Stimulated activated CD4-positive, alpha-beta T cell treated with anti-CD3 and anti-CD28 coated beads, Interleukin-12 subunit alpha, Interleukin-12 subunit beta, amount 100 ng/mL, for 48 hours (primary cell): ENCODE data around the gene PHF24.

ENCODE experiments used
- DNase-seq, 3 donors: peaks; one replicate each; pipeline ENCODE4 v3.0.0-alpha.2; 2020; ENCODE audit warnings: low read depth in 2 of 3, low spot score in 1 of 3

Gene PHF24

DNA sequence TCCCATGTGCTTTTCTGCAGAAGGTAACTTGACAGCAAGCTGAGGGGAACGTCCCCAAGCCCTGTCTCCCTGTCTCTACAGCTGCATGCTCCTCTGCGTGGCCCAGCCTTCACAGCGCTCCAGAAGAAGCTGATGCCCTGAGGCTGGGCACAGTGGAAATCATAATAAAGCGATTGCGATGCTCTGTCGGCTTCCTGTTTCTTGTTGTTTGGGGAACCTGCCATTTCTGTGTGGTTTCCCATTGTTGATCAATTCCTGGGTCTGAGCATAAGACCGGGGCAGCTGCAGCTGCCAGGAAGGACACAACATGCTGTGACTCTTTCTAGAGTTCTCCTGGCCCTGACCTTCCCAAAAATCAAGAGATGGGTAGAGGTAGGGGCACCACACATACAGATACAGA, 24.3 kb downstream of the PHF24 start:
- no peak for DNase-seq

DNA sequence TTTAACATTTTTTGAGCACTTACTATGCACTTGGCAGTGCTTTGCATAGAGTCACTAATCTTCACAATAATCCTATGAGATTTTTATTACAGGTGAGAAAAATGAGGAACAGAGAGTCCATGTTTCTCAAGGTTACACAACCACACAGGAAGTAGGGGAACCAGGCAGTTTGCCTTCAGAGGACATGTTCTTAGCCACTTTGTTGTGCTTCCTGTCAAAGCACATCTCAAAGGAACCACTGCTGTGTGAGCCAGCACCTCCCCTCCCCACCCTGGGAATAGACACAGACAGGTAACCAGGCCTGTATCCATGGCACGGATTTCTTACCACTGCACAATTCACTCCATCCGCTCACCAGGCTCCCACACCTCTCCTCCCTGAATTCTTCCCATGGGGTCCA, 25.1 kb downstream of the PHF24 start:
- DNase-seq = no peak

DNA sequence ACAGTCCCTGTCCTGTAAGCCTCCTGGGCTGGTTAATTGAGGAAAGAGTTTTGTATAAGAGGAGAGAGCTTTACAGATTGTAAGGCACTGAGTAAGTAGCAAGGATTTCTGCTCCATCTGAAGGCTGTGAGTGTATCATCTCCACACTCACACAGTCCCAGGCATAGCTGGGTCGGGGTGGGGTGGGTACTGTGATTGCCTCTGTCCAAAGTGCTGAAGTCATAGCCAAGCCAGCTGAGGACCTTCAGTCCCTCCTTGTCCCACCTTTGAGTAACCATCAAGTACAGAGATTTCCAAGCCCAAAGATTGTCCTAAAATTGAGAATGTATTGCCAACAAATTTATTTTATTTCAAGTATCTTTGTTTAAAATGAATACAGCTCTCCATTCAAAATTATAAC, 26.0 kb downstream of the PHF24 start:
- DNase-seq = no peak

DNA sequence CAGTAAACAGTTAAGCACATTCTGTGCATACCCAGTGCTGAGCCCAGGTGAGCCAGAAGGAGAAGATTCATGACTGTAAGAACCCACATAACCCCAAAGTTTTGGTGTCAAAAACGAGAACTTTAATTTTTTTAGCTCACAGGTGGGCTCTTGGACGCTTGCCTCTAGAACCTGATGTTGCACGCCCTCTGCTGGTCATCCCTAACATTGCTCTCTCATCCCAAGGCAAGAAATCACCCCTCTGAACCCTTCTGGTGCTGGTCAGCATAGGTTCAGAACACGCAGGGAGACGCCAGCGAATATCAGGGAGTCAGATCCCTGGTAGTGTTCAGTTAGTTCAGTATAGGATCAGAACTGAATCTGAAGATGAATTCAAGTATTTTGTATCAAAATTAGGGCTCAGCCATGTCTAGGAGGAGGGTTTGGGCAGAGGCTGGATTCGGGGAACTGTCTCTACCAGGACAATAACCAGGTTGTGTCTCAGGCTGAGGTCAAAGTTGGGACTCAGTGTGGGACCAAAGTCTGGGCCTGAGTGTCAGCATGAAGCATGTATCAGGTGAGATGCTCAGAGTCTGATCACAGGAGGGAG, 27.3 kb downstream of the PHF24 start:
- DNase-seq = peak; percentile 37 to 64 (median 51)

DNA sequence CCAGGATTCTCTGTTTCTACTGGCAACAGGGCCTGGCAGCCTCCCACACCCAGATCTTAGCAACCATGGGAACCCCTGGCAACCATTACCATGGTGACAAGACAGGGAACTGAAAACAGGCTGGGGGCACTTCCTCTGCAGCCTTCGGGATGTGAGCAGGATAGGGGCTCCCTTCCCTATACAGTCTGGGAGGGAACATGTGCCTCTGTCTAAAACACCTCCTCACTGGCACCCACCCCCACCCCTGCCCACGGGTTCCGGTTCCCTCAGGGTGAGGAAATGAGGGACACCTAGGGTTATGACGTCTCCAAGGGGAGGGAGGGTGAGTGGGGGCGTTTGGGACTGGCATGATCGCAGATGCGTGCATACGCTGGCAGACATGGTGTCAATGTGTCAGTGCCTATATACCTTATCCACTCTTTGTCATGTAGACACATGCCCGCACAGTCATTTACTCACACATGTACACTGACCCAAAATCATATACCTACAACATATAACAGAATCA, 28.5 kb downstream of the PHF24 start:
- no peak for DNase-seq

DNA sequence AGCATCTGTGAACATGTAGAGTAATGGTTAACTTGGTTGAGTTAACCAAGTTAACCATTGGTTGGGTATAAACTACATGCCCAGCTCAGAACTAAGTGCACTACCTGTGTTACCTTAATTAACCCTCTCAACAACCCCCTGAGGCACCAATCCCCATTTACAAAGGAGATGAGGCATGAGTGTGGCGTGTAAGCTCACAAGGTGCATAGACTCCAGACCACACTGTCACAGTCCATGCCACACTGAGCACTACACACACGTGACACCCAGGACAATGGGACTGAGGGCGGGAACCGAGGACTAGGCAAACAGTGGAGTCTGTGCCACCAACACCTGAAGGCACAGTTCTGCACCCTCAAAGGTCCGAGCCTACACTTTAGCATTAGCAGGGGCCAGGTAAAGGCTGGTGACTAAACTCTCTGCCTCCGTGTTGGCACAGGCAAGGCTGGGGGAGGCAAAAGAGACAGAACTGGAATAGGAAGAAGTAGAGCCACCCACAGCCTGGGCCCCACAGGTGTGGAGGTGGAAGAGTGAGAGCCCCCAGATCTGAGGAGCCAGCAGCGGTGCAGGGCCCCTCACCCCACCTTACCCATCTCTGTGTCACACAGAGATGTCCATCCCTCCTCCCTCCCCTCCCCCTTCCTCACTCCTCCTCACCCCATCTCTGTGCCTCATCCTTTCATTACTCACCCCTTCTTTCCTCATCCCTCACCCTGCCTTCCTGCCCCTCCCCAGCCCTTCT, 29.2 kb downstream of the PHF24 start:
- no peak for DNase-seq

DNA sequence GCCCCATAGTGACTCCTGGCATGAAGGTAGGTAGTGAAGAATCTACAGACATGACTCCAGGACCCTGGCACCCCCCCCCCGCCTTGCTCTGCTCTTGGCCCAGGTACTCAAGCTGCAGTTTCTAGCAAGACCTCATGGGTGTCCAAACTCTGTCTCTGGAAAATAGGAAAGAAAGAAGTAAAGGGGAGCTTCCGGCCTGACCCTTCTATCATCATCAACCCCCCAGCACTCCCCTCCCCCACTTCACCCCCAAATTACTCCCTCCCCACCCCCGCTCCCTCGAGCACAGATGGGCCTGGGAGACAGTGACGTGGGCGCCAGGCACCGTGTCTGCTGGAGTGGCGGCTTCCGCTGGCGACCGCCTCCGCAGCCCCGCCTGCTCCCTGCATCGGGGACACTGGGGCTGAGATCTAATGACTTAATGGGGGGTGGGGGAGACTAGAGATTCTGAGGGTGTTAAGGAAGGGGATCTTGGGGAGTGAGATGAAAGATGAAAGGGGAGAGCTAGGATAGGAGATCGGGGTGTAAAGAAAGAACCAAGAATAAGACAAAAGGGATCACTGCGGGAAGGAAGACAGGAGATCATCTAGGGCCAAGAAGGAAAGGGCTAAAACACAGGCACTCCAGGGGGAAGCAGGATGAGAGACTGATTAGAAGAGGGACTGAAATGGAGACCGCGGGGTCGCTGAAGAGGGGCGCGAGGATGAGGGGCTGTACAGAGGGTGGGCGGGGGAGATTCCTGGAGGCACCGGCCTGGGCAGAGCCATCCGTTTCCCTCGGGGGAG, 30.3 kb downstream of the PHF24 start:
- DNase-seq = peak in 2 of 3 donors; percentile 24 to 42

DNA sequence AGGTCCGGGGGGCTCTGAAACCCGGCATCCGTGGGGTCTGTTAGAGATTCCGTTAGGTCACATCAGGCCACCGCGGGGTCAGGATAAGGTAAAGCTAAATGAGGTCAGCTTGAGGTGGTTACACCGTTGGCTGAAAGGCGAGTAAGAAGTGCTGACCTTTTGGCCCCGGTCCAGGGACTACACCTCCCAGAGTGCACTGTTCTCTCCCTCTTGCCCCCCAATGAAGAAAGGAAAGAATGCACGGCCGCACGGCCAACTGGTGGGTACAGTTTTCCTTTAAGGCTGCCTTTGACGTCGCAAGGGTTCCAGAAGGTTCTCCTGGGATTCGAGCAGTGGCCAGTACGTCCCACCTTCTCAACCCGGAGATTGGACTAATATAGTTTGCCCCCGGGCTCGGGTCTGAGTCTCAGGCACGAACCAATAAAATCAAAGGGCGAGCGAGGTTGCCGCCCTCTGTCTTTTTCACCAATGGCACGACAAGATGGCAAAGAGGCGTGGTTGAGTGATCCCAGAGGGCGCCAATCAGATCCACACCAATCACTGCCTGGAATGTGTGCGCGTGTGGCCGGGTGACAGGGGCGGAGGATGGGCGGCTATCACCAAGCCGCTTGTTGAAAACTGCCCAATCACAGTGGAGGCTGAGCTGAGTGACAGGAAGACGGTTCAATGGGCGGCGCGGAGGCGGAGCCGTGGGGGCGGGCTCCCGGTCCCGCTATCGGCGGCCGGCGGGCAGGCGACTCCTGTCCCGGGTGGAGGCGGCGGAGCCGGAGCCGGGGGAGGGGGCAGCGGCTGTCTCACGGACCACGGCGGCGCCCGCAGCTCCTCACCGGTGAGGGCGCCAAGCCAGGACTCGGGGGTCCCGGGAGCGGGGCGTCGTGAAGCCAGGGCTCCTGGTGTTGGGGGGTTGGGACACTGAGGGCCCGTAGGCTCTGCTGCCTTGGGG, 31.2 kb downstream of the PHF24 start, which contains the start of gene DNAJB5:
Gene DNAJB5, plus strand, starts transcription at position 743 of the 943 bp plus-strand sequence. CDS start 886 bp downstream, outside the sequence.
- peak; percentile 94 to 96 (median 95) for DNase-seq

DNA sequence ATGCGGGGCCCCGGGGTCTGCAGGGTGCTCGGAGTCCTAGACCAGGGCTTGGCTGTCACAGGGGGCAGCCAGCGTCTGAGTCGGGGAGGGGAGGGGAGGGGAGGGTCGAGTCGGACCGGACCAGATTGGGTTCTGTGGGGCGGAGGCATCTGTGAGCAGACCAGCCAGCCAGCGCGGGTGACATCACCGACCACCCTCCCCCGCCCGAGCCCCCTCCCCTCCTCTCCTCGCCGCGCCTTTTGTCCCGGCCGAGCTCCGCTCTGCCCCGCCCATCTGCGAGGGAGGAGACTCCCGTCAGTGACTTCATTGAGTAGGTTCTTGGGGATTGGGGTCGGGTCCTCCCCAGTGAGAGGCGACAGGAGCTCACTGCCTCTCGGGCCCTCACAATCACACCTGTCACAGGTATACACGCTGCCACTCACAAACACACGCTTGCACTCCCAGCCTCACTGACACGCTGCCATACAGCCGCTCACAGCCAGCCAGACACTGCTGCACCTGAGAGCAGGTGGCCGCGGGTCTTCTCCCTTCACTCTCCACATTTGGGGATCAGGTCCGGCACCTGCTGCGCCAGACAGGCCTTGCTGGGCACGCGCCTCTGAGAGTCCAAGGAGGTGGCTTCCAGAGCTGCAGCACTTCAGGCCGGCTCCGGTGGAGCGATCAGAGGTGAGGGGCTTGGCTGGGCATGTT, 32.0 kb downstream of the PHF24 start:
- DNase-seq = no peak

DNA sequence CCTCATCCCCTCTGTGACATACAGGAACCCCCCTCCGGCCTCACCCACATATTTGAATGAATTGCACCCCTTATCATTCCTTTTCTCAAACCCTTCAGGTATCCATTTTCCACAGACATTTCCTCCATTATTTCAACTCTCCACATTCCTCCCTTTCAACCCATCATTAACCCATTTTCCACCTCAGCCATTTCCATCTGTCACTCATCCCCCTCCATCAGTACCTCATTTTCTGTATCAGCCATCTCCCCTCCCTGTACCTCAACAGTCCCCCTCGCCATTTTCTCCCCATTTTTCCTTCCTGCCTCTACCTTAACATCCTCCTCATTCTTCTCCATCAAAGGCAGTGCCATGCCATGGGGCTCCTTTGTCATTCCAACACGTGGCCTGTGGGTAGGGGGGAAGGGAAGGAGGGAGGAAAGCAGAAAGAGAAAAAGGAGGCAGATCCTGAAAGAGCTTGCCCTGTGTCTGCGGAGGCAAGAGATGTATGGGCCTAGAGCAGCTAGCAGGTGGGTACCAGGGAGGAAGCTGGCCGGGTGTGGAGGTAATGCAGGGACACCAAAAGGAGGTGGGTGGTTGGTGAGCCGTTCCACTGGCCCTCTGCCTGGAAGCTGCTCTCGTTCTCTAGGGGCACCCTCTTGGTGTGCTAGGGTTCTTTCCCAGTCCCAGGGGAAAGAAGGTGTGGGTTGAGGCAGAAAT, 33.0 kb downstream of the PHF24 start:
- no peak for DNase-seq

DNA sequence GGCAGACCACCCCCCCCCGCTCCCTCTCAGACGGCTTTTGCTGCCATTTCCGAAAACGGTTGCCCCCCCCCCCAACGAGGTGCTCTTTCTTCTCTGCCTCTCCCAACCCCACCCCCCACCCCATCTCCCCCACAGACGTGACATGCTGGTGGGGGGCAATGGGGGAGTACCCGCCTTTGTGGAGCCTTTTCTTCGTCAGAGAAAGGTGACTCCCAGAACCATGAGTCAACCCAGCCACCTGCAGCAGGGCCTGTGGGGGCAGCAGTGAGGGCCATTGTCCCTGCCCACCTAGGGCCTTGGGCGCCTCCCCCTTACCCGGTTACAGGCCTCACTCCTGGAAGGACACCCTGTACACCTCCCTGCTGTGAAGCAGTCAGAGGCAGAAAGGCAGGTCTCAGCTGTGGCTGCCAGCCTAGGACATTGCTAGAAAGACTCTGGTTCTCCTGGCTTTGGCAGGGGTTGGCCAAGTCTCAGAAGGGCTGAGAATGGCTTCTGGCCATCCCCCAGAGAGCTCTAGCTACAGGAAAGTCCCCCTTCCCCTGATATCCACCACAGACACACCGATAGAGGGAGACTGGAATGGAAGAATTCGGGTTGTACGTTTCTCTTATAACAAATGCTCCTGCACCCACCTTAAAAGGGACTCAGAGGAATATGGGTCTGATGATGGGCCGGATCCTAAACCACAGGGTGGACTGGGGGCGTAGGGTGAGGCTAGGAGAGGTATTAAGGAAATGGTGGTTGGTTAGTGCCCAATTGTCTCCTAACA, 33.7 kb downstream of the PHF24 start:
- DNase-seq = peak in 1 of 3 donors; percentile 20

DNA sequence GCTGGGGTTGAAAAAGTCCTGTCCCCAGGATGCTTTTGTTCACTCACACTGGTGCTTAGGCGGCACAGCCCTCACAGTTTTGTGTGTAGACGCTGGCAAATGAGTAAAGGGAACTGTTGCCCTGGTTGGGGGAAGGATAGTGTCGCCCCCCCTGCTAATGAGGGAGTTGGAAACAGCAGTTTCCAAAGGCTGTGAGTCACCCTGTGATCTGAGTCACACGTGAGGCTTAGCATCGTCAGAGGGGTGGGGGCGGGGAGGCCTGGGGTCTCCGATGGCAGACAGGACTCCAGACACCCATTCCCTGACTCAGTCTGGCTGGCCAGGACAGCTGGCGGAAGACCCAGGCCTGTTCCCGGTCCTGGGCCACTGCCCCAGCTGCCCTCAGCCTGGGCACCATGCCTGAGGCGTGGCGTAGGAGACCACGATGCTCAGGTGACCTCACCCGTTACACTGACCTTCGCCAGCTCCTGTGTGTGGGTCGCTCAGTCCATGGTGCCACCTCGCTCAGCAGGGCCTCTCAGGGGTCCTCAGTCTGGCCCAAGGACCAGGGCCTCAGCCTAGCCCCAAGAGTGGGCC, 34.4 kb downstream of the PHF24 start:
- peak in 2 of 3 donors; percentile 53 for DNase-seq

DNA sequence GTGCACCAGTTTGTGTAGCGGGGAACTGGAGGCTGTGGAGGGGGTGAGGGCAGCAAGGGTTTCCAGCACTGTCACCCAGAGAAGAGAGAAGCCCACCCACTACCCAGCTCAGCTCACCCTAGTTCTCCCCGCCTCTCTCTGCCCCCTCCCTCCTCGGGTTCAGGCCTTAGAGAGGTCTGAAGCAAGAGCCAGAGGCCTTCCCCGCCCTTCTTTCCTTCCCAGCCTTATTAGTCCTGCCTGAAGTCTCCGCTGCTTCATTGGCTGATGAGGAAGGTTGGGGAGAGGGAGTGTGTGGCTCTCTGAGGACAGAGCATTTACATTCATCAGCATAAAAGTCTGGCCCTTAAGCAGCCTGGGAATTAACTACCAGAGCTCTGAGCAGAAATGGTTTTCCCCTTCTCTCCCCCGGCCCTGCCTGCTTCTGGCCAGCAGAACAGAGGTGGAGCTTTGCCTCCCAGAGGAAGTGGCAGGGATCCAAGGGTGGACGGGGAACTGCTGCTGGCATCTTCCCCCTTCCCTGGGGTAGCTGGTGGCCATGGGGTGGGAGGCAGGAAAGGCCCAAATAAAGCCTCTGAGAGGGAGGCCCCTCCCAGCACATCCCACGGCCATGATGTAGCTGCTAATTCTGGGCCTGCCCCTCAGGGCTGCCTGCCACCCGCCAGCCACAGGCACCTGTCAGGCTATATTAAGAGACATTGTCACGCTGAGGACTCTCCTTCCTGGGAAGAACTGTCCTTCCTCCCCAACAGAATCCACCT, 35.6 kb downstream of the PHF24 start:
- DNase-seq = no peak

DNA sequence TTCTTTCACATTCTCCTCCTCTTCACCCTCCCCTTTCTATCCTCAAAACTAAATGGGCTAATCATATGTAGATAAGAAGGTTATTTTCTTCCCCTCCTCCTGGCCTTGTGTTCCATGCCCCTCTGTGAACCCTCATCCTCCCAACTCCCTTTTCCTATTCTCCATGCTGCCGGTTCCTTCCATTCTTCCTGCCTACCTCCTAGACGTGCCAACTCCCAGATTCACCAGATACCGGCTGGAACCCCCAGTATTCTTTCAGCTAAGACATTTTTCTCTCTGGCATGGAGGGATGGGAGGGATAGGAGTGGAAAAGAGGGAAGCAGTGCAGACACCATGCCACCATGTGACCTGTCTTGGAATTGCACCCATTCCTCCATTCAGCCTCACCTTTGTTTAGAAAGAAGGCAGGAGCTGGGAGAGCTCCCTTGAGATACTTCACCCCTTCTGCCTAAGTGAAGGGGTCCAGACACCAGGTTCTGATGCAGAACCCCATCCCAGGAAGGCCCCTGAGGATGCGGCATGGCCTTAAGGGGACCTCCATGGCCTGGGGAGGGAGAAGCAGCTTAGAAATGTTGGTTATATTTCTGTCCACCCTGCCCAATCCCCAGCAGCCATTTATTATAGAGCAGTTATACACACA, 36.3 kb downstream of the PHF24 start:
- no peak for DNase-seq

DNA sequence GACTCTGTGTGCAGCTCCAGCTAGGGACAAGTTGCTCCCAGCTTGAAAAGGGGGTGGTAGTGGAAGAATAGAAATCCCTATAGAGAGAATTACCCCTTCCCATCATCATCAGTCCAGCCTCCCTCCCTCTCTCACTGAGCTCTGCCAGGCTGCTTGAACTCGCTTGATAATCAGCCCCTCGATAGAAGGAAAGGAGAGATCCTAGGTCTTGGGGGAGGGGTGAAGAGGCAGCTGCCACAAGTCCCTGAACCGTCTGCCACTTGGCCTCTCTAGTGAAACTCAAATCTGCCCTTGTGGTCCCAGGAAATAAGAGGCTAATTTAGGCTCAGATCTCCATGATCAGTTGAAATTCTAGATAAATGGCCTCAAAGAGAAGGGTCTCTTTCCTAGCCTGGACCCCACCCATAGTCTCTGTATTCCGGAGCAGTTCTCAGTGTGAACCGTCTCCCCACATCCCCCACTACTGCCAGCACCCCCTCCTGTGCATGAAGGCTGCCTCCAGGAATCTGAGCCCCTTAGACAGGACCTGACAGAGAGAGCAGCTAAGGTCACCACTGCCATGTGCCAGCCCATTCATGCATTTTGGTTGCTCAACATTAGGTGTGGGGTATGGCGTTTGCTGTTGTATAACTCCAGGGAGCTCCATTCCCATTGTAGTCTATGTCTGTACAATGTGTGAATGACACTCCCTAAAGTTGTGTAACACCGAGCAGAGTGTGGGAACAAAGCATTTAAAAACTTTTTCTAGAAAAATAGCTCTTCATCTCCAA, 37.0 kb downstream of the PHF24 start:
- no peak for DNase-seq

DNA sequence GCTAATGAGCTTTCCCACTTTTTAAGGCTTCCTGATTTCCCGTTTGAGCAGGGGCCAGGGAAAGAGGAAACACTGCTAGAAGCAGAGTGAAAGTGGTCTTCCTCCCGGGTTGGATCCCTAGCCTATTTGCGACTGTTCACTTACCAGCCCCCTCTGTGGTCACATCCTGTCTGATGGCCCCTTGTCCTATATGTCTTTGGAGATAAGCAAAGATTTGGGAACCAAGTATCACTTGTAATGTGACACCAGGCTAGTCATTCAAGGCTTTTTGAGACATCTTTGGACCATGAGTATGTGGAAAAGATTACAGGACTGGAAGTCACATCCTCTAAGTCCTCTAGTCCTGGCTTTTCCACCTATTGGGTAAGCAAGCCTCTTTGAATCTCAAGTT, 37.6 kb downstream of the PHF24 start:
- DNase-seq = no peak
